Activated T-cell treated with anti-CD3 and anti-CD28 coated beads, Interleukin-2, amount 50 U/mL, for 4 hours (primary cell): ENCODE measurements around the gene CLPX. TPM values are rescaled to one million over a fixed set of nuclear protein-coding genes. Genes with fewer than 3 reads are reported as not detected.
"Not testable (repeated sequence)": the region's sequence is repeated elsewhere in the genome, so short reads cannot be mapped to it uniquely, and the experiment has no call there.

Experiments
- ATAC-seq, 2 donors: fragments of 200-7000 bp; cut with Tn5 transposase; one replicate each; pipeline ENCODE4 v1.10.0; 2021
- DNase-seq: peaks from one replicate; pipeline ENCODE4 v3.0.0-alpha.2; 2020
- H3K27me3 Mint-ChIP-seq: one replicate; pipeline ENCODE4 v1.8.0; 2021; ENCODE audit warnings: low read depth, mixed read lengths
- H3K36me3 Mint-ChIP-seq: one replicate; pipeline ENCODE4 v1.8.0; 2022; ENCODE audit warnings: mixed read lengths; ENCODE audit not compliant: insufficient read depth
- H3K4me1 Mint-ChIP-seq: one replicate; pipeline ENCODE4 v1.8.0; 2021; ENCODE audit warnings: low read depth, mixed read lengths
- H3K4me3 Mint-ChIP-seq: one replicate; pipeline ENCODE4 v1.8.0; 2021; ENCODE audit warnings: mild to moderate bottlenecking, moderate library complexity, mixed read lengths
- H3K9me3 Mint-ChIP-seq: one replicate; pipeline ENCODE4 v1.8.0; 2021; ENCODE audit warnings: mixed read lengths
- total RNA-seq, 3 donors: library from RNA; stranded (reverse); gene quantifications; one replicate each; pipeline ENCODE4 v1.2.1, GENCODE V29; 2021

Gene CLPX
- total RNA-seq, 3 donors from 2014 or later, result 56.2 to 62.4 (median 58.0) TPM

DNA sequence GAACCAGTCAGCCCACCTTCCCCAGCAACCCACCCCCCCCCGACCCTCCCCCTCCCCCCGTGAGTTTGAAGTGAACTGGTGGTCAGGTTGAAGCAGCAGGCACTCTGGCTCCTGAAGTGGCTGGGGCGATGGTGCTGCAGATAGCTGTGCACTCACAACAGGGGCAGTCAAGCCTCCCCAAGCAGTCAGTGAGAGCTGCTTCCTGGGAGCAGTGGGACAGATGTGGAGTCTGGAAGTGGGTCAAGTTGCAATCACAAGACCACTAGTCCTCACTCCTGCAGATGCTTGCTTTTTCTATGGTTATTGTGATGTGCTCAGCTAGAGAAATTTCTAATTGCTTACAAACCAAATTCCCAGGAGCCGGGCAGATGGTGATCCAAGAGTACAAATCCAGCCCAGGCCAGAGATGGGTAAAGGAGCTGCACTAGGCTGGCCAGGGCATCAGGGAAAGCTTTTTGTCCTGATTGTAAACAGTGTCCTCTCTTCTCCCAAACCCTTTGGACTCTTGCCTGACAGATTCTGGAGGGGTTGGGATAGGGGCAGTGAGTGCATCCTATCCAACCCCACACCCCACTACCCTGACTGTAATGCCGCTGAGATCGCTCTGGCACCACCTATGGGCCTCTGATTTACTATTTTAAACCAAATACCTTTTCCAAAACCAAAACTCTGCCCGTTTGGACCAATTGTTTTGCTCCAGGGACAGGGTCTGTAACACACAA is 9.8 kb upstream of the CLPX start:
- ATAC-seq (no peak), DNase-seq (no peak)
- H3K27me3 Mint-ChIP-seq, result no peaks in the 10 kb centered on the region
- H3K4me3 Mint-ChIP-seq, result no peak overlapping the region
- H3K36me3 Mint-ChIP-seq, result no peaks in the 10 kb centered on the region
- no peaks in the 10 kb centered on the region for H3K9me3 Mint-ChIP-seq
- no peaks in the 10 kb centered on the region for H3K4me1 Mint-ChIP-seq

DNA sequence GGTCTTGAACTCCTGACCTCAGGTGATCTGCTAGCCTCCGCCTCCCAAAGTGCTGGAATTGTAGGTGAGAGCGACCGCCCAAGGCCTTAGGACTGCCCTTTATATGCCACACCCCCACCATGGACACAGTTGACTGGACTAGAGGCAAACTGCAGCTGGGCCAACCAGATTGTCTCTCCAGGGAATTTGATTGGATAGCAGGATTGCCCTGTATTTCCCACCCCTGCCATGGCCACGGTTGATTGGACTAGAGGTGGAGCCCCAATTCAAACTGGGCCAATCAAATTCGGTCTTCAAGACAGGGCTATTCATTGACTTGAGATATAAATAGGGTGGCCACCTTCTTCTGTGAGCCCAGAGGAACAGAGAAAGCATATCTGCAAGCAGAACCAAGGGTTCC is 6.9 kb upstream of the CLPX start:
- DNase-seq (no peak), ATAC-seq (peak; percentile 18 to 21)
- H3K4me1 Mint-ChIP-seq, result no peaks in the 10 kb centered on the region
- H3K4me3 Mint-ChIP-seq, result no peak overlapping the region
- H3K9me3 Mint-ChIP-seq, result no peaks in the 10 kb centered on the region
- no peaks in the 10 kb centered on the region for H3K27me3 Mint-ChIP-seq
- H3K36me3 Mint-ChIP-seq, result no peaks in the 10 kb centered on the region

DNA sequence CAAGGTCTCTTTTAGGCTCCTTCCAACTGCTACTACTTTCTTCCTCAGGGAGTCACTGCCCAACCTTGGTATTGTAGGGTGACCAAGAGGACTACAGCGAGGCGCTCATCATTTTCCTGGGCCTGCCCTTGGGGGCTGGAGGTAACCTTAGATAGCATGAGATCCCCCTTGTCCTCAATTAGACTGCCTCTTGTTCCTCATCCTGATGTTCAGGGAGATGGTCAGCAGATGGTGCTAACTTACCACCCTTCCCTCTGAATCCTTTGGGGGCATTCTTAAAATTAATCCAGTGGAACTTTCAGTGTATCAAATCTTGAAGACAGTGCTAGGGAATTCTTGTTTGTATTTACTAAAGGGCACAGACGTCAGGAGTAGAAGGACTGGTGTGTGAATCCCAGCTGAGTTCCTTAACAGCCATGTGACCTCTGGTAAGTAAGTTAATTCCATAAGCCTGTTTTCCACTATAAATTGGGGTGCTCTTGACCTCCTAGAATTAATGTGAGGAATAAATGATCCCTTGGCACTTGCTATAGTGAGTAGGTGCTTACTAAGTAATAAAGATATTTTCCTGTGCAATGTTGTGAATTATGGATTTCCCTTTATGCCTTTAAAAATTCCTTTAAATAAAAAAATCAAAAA is 4.1 kb upstream of the CLPX start:
- DNase-seq, result no peak
- no peak for ATAC-seq
- no peak overlapping the region for H3K4me3 Mint-ChIP-seq
- no peaks in the 10 kb centered on the region for H3K9me3 Mint-ChIP-seq
- no peaks in the 10 kb centered on the region for H3K36me3 Mint-ChIP-seq
- H3K4me1 Mint-ChIP-seq, result peaks cover 7% of the 10 kb centered on the region
- H3K27me3 Mint-ChIP-seq, result no peaks in the 10 kb centered on the region

DNA sequence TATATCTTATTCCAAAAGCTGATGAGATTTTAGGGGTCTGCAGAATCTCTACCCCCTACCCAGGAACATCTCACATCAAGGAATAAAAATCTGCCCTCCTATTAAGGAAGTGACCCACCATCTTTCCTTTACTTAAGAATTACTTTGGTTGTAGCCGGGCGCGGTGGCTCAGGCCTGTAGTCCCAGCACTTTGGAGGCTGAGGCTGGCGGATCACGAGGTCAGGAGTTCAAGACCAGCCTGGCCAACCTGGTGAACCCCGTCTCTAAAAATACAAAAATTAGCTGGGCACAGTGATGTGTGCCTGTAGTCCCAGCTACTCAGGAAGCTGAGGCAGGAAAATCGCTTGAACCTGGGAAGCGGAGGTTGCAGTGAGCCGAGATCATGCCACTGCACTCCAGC is 3.3 kb upstream of the CLPX start:
- DNase-seq, H3K9me3 Mint-ChIP-seq, ATAC-seq, H3K36me3 Mint-ChIP-seq, H3K27me3 Mint-ChIP-seq, H3K4me3 Mint-ChIP-seq: not testable (repeated sequence)
- H3K4me1 Mint-ChIP-seq, result peaks cover 11% of the 10 kb centered on the region

DNA sequence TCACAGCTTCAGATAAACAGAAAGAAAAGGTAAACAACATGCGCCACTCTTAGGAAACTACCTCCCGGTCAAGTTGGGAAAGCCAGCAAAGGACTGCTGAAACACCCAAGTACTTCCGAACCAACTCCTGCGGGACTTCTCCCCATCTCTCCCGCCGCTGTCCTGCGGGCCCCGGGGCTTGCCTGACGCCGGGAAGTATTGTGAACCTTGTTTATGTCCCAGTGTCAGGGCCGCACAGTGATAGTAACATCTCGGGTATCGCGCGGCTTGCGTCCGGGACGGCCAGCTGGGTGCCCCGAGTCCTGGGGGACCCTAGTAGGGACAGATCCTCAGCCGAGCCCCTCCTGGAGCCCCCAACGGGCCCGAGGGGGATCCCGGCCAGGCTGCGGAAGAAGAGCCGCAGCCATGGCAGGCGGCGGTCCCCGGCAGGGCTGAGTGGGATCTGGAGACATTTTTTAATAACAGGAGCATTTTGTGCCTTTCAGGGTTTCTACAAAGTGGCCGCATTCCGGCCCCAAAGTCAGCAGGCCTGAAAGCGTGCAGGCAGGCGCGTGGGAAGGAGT is 756 bp downstream of the CLPX start:
- ATAC-seq, result peak; percentile 8 to 24
- no peaks in the 10 kb centered on the region for H3K27me3 Mint-ChIP-seq
- no peak for DNase-seq
- H3K4me3 Mint-ChIP-seq, result peak overlapping the region; percentile 96
- no peaks in the 10 kb centered on the region for H3K9me3 Mint-ChIP-seq
- H3K36me3 Mint-ChIP-seq, result no peaks in the 10 kb centered on the region
- peaks cover 33% of the 10 kb centered on the region for H3K4me1 Mint-ChIP-seq

DNA sequence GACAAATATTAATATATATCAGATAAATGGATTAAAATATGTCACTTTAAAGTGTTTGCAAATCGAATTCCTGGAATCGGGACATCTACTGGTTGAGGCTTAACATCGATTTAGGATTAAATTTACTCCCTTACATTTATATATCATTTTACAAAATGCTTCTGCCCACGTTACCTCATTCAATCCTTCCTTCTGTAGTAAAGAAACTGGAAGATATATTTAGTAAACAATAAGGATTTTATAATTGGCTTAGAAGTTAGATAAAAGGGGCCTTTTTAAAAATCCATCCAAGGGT is 1.3 kb downstream of the CLPX start:
- Mint-ChIP-seq H3K4me1 (peaks cover 34% of the 10 kb centered on the region), H3K4me3 (peak overlapping the region; percentile 96), H3K27me3 (no peaks in the 10 kb centered on the region), H3K36me3 (peaks cover under 1% of the 10 kb centered on the region), H3K9me3 (no peaks in the 10 kb centered on the region)
- DNase-seq, result no peak
- ATAC-seq, result no peak

DNA sequence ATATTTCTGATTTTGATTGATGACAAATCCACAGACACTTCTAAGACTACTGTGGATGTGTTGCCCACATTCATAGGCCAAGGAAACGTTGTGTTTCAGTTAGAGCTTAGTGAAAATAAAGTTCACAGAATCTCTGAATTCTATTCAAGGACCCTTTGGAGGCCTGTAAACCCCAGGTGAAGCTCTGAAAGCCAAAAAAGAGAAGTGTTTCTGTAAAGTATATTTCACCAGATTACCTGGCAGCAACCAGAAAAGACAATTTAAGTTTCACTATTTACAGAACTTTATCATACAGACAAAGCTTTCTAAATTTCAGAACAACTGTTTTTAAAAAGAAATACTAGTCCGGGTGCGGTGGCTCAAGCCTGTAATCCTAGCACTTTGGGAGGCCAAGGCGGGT is 2.6 kb downstream of the CLPX start:
- DNase-seq (no peak), ATAC-seq (no peak)
- Mint-ChIP-seq H3K4me1 (peaks cover 35% of the 10 kb centered on the region), H3K4me3 (peak overlapping the region; percentile 96), H3K27me3 (no peaks in the 10 kb centered on the region), H3K36me3 (peaks cover 6% of the 10 kb centered on the region), H3K9me3 (no peaks in the 10 kb centered on the region)

DNA sequence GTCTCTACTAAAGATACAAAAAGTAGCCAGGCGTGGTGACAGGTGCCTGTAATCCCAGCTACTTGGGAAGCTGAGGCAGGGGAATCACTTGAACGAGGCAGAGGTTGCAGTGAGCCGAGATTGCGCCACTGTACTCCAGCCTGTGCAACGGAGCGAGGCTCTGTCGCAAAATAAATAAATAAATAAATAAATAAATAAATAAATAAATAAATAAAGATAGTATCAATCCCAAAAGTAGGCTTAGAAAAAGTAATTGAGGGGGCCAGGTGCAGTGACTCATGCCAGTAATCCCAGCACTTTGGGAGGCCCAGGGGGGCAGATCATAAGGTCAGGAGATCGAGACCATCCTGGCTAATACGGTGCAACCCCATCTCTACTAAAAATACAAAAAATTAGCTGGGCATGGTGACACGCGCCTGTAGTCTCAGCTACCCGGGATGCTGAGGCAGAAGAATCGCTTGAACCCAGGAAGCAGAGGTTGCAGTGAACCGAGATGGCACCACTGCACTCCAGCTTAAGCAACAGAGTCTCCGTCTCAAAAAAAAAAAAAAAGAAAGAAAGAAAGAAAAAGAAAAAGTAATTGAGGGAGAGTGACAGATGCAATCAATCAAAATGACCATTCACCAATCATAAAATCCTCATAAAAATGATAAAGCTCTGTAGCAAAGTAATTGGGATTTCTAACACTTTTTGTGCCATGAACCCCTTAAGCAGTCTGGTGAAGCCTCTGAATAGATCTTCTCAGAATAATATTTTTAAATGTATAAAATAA is 3.4 kb downstream of the CLPX start:
- not testable (repeated sequence) for H3K27me3 Mint-ChIP-seq, ATAC-seq, H3K4me3 Mint-ChIP-seq, DNase-seq, H3K9me3 Mint-ChIP-seq, H3K36me3 Mint-ChIP-seq
- peaks cover 35% of the 10 kb centered on the region for H3K4me1 Mint-ChIP-seq

DNA sequence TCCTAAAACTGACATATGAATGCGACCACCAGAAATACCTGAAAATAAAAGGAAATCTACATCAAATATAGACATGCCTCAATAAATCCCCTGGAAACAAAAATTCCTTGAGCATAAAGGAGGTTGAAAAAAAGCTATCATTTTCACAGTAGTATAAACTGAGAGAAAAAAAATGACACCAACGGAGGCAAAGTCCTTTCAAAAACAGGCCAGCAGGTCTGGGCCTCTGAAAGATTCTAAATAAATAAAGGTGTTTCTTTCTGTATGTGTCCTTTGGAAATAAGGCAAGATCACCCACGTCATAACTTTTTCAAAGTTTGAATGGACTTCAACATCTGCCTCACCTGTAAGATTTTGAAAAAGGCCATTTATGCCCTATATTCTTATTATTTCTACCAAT is 5.0 kb downstream of the CLPX start:
- DNase-seq (no peak), ATAC-seq (no peak)
- no peak overlapping the region for H3K4me3 Mint-ChIP-seq
- no peaks in the 10 kb centered on the region for H3K27me3 Mint-ChIP-seq
- H3K4me1 Mint-ChIP-seq, result peaks cover 33% of the 10 kb centered on the region
- H3K9me3 Mint-ChIP-seq, result no peaks in the 10 kb centered on the region
- peaks cover 9% of the 10 kb centered on the region for H3K36me3 Mint-ChIP-seq

DNA sequence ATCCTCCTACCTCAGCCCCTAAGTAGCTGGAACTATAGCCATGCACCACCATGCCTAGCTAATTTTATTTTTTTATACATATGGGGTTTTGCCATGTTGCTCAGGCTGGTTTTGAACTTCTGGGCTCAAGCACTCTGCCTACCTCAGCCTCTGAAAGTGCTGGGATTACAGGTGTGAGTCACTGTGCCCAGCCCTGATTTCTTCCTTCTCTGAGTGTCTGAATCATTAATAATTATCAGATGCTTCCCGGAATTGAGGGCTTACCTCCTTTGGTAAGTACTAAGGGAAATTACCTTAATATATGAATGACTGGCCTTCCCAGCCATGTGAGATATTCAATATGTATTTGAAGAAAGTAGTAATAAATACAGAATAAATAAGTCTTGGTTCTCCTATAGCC is 7.2 kb downstream of the CLPX start:
- Mint-ChIP-seq H3K4me3 (no peak overlapping the region), H3K27me3 (no peaks in the 10 kb centered on the region), H3K9me3 (no peaks in the 10 kb centered on the region), H3K4me1 (peaks cover 23% of the 10 kb centered on the region), H3K36me3 (peaks cover 15% of the 10 kb centered on the region)
- ATAC-seq (no peak), DNase-seq (no peak)

DNA sequence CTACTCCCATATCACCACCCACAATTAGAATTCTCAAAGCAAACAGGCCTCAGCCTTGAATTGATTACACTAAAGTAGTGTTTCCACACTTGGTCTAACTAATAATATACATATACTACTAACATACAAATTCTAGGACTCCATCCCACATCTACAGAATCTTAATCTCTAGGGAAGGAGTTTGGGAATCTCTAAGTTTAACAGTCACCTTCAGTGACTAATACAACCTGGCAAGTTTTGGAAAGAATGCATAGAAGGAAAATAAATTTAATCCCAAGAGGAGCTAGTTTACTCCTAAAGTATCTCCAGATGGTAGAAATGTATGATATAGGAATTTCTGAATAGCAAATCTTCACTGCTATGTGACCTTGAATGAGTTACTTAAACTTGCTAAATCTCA is 9.1 kb downstream of the CLPX start:
- DNase-seq, result no peak
- H3K36me3 Mint-ChIP-seq, result peaks cover 17% of the 10 kb centered on the region
- peaks cover 10% of the 10 kb centered on the region for H3K4me1 Mint-ChIP-seq
- ATAC-seq, result no peak
- no peaks in the 10 kb centered on the region for H3K9me3 Mint-ChIP-seq
- H3K27me3 Mint-ChIP-seq, result no peaks in the 10 kb centered on the region
- H3K4me3 Mint-ChIP-seq, result no peak overlapping the region

DNA sequence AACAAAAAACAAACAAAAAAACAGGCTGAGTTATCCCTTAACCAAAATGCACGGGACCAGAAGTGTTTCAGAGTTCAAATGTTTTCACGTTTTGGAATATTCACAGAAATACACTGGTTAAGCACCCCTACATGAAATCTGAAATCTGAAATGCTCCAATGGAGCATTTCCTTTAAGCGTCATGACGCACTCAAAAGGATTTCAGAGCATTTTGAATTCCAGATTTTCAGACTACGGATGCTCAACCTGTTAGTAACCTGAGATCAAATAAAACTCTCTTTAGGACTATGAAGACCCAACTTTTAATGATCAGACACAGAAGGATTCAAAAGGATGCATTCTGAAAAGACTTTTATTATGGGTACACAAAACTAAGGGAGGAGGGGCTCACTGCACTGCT is 9.6 kb downstream of the CLPX start:
- ATAC-seq (no peak), DNase-seq (no peak)
- peaks cover 17% of the 10 kb centered on the region for H3K36me3 Mint-ChIP-seq
- no peaks in the 10 kb centered on the region for H3K9me3 Mint-ChIP-seq
- no peak overlapping the region for H3K4me3 Mint-ChIP-seq
- H3K4me1 Mint-ChIP-seq, result peaks cover 9% of the 10 kb centered on the region
- no peaks in the 10 kb centered on the region for H3K27me3 Mint-ChIP-seq

DNA sequence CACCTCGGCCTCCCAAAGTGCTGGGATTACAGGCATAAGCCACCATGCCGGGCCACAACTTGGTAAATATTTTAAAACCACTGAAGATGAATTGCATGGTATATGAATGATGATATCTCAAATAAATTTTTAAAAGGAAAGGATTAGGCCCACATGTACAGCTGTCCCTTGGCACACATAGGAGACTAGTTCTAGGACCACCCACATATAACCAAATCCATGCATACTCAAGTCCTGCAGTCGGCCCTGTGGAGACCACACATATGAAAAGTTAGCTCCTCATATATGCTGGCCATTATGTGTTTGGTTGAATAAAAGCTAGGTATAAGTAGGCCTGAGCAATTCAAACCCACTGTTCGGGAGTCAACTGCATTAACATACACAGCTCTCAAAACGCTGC is 10.6 kb downstream of the CLPX start:
- no peaks in the 10 kb centered on the region for H3K9me3 Mint-ChIP-seq
- H3K36me3 Mint-ChIP-seq, result peaks cover 19% of the 10 kb centered on the region
- no peak for ATAC-seq
- peaks cover 6% of the 10 kb centered on the region for H3K4me1 Mint-ChIP-seq
- DNase-seq, result no peak
- H3K4me3 Mint-ChIP-seq, result no peak overlapping the region
- H3K27me3 Mint-ChIP-seq, result no peaks in the 10 kb centered on the region

DNA sequence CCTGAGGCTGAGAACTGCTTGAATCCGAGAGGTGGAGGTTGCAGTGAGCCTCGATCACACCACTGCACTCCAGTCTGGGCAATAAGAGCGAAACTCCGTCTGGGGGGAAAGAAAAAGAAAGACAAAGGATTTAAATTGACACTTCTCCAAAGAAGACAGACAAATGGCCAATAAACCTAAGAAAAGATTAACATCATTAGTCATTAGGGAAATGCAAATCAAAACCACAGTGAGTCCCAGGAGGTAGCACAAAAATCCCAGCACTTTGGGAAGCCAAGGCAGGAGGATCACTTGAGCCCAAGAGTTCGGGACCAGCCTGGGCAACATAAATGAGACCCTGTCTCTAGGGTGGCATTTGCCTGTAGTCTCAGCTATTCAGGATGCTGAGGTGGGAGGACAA is 12.6 kb downstream of the CLPX start:
- Mint-ChIP-seq H3K36me3 (peaks cover 16% of the 10 kb centered on the region), H3K9me3 (no peaks in the 10 kb centered on the region), H3K4me1 (peaks cover 4% of the 10 kb centered on the region), H3K27me3 (no peaks in the 10 kb centered on the region), H3K4me3 (no peak overlapping the region)
- ATAC-seq (no peak), DNase-seq (no peak)

DNA sequence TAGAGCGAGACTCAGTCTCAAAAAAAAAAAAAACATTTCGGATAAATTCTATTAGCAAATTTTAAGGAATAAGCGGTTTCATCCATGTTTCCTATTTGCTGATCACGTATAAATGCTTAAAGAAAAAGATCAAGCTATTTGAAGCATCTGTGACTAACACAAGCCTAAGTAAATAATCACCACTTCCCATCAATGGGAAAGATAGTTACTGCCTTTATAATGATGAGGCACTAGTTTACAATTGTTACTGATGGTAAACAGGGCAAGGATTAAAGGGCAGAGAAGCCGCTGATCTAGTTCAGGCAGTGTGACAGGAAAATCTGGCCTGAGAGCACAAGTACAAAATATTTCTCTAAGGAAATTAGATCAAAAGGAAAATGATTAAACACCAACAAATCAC is 13.7 kb downstream of the CLPX start:
- peaks cover 4% of the 10 kb centered on the region for H3K4me1 Mint-ChIP-seq
- peaks cover 16% of the 10 kb centered on the region for H3K36me3 Mint-ChIP-seq
- DNase-seq, result no peak
- no peaks in the 10 kb centered on the region for H3K27me3 Mint-ChIP-seq
- no peak for ATAC-seq
- H3K9me3 Mint-ChIP-seq, result no peaks in the 10 kb centered on the region
- no peak overlapping the region for H3K4me3 Mint-ChIP-seq
